Measurements from ENCODE around the gene CTDSPL.

GRCh38 chr3:37945807-37946530 is 84.3 kb downstream of the CTDSPL start:
- no peak for TF ChIP-seq POLR2A (IDR thresholded peaks at IDR 0.05)
- TF ChIP-seq CTCF (IDR thresholded peaks at IDR 0.05): no peak
- no peak for TF ChIP-seq EP300 (IDR thresholded peaks at IDR 0.05; ENCODE audit: low read depth)
- TF ChIP-seq POLR2AphosphoS5 (IDR thresholded peaks at IDR 0.05): no peak
